Mesothelial cell of epicardium (in vitro differentiated cells): Measurements from ENCODE around the gene CYBB. TPM values are rescaled to one million over a fixed set of nuclear protein-coding genes. Genes with fewer than 3 reads are reported as not detected.

Experiments used
- DNase-seq, 2 experiments: peaks; one replicate each; pipeline ENCODE4 v3.0.0; 2021; ENCODE audit warnings: low spot score in 2 of 2; ENCODE audit not compliant: unreplicated experiment in 2 of 2
- H3K27ac Mint-ChIP-seq: 2 replicates; pipeline ENCODE4 v1.8.0; 2021; ENCODE audit warnings: mixed read lengths
- H3K27me3 Mint-ChIP-seq: 2 replicates; pipeline ENCODE4 v1.8.0; 2021; ENCODE audit warnings: low read depth, mixed read lengths
- H3K36me3 Mint-ChIP-seq: 2 replicates; pipeline ENCODE4 v1.8.0; 2021; ENCODE audit warnings: mixed read lengths
- H3K4me1 Mint-ChIP-seq: 2 replicates; pipeline ENCODE4 v1.8.0; 2021; ENCODE audit warnings: mixed read lengths
- H3K4me3 Mint-ChIP-seq: 2 replicates; pipeline ENCODE4 v1.8.0; 2021; ENCODE audit warnings: mild to moderate bottlenecking, moderate library complexity, mixed read lengths
- H3K9me3 Mint-ChIP-seq: 2 replicates; pipeline ENCODE4 v1.8.0; 2021; ENCODE audit warnings: mixed read lengths
- CTCF ChIP-seq: fragments of 200-600 bp; sonication (generic); IDR thresholded peaks from one replicate; pipeline ENCODE4 v1.5.0; 2021; ENCODE audit warnings: antibody characterized with exemption; ENCODE audit not compliant: unreplicated experiment
- total RNA-seq: library from RNA; stranded (reverse); gene quantifications from 3 replicates; pipeline ENCODE4 v1.2.1, GENCODE V29; 2021

Gene CYBB
- total RNA-seq, 1 donor from 2014 or later: 0.07 TPM

- Mint-ChIP-seq H3K4me1 (peaks cover 16% of the 10 kb centered on the region), H3K27ac (no peak overlapping the region), H3K36me3 (peaks cover 2% of the 10 kb centered on the region), H3K4me3 (no peak overlapping the region), H3K9me3 (peaks cover 33% of the 10 kb centered on the region), H3K27me3 (no peaks in the 10 kb centered on the region)
- no peak for TF ChIP-seq CTCF
- DNase-seq: no peak
Observed at GRCh38 chrX:37862851-37863250, 83.0 kb downstream of the CYBB start.

Other genes with a start within 250 kb of the CYBB start
- 0.13 to 0.18 TPM (median 0.14 TPM) in 3 replicates for gene LANCL3, start 208.4 kb upstream of the CYBB start, total RNA-seq
- gene XK, start 94.3 kb upstream of the CYBB start, total RNA-seq: 0.51 to 0.64 TPM (median 0.54 TPM) in 3 replicates
- 10.6 to 13.0 TPM (median 10.8 TPM) in 3 replicates for gene DYNLT3, start 67.5 kb downstream of the CYBB start, total RNA-seq
- 1.7 to 2.6 TPM (median 2.2 TPM) in 3 replicates for gene SYTL5, start 226.5 kb downstream of the CYBB start, total RNA-seq